Measurements from ENCODE around the gene TAS2R60. TPM values are rescaled to one million over a fixed set of nuclear protein-coding genes. Genes with fewer than 3 reads are reported as not detected.

Gene TAS2R60
- total RNA-seq, 1 experiment from 2014 or later, result not detected

DNA sequence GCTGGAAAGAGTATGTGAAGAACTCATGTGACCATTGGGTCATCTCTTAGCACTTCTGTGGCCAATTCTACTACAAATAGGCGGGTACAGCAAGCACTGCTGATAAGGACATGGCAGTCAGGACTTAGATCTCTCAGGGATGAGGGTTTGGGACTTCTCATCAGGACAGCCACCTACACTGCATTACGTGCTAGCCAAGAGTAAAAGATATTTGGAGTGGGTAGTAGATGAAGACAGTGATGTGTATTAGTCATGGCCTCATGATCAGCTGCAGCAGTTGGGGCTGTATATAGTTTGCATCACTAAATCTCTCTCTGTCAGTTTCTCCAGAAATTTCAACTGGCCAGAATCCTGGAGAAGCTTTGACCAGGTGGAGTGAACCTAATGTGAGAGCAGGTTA is 9.2 kb downstream of the TAS2R60 start:
- intact Hi-C loops (cut with micrococcal nuclease; ENCODE audit: unreplicated experiment), result no loop called here
- no TSS peak for BruUV-seq (replicated peaks)
- H3K4me3 ChIP-seq, result no peak overlapping the region
- no peak for DNase-seq
- H3K9me3 ChIP-seq (ENCODE audit: insufficient read depth, low read depth), result no peaks in the 10 kb centered on the region
- no peak overlapping the region for H2AFZ ChIP-seq
- H4K20me1 ChIP-seq (ENCODE audit: insufficient read depth), result no peaks in the 10 kb centered on the region
- H3K27me3 ChIP-seq (ENCODE audit: insufficient read depth, low read depth), result no peaks in the 10 kb centered on the region
- H3K27ac ChIP-seq, result no peak overlapping the region
- no peaks in the 10 kb centered on the region for H3K36me3 ChIP-seq (ENCODE audit: low read depth)
- 0 out of 2 replicates have a peak, but pooled peaks cover 3% of the 10 kb centered on the region for H3K9me2 ChIP-seq (ENCODE audit: insufficient read depth)
- ChIA-PET POLR2A (ENCODE audit: unreplicated experiment) (no interaction called here), CTCF (no interaction called here)
- no peaks in the 10 kb centered on the region for H3F3A ChIP-seq (ENCODE audit: insufficient read depth, low read depth)
- no peaks in the 10 kb centered on the region for H3K79me2 ChIP-seq (ENCODE audit: low read depth)
- peaks cover 12% of the 10 kb centered on the region for H3K4me1 ChIP-seq (replicated peaks; ENCODE audit: insufficient read depth)
- no peak overlapping the region for H3K4me2 ChIP-seq
- TF ChIP-seq EZH2 (IDR thresholded peaks at IDR 0.05; ENCODE audit: low read depth), result no peak
- TF ChIP-seq, protein P1, sequence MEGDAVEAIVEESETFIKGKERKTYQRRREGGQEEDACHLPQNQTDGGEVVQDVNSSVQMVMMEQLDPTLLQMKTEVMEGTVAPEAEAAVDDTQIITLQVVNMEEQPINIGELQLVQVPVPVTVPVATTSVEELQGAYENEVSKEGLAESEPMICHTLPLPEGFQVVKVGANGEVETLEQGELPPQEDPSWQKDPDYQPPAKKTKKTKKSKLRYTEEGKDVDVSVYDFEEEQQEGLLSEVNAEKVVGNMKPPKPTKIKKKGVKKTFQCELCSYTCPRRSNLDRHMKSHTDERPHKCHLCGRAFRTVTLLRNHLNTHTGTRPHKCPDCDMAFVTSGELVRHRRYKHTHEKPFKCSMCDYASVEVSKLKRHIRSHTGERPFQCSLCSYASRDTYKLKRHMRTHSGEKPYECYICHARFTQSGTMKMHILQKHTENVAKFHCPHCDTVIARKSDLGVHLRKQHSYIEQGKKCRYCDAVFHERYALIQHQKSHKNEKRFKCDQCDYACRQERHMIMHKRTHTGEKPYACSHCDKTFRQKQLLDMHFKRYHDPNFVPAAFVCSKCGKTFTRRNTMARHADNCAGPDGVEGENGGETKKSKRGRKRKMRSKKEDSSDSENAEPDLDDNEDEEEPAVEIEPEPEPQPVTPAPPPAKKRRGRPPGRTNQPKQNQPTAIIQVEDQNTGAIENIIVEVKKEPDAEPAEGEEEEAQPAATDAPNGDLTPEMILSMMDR (conservative IDR thresholded peaks at IDR 0.05), result no peak

DNA sequence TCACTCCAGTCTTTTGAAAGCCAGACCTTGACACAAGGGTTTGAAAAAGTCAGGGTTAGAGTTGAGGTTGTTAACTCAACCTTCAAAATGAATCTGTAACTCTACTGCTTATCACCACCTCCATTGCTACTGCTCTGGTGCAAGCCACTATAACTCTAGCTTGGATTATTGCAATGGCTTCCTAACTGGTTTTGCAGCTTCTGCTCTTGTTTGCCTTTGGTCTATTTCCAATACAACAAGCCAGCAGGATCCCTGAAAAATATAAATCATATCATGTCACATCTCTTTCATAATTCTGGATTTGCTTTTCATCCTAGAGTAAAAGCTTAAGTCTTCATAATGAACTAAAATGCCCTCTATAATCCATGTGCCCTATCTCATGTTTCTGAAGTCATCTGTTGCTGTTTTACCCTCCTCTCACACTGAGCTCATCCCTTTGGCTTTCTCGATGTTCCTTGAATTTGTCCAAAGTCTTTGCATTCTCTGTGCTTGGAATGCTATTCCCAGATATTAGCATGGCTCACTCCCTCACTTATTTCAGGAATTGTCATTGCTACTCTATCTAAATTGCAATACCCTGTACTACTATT is 10.9 kb downstream of the TAS2R60 start:
- Histone ChIP-seq H3K36me3 (ENCODE audit: low read depth) (no peaks in the 10 kb centered on the region), H4K20me1 (ENCODE audit: insufficient read depth) (no peaks in the 10 kb centered on the region), H3K79me2 (ENCODE audit: low read depth) (no peaks in the 10 kb centered on the region), H3K9me3 (ENCODE audit: insufficient read depth, low read depth) (no peaks in the 10 kb centered on the region), H3K4me3 (no peak overlapping the region), H3K27ac (no peak overlapping the region), H2AFZ (no peak overlapping the region), H3K4me2 (no peak overlapping the region), H3K9me2 (ENCODE audit: insufficient read depth) (0 out of 2 replicates have a peak, but pooled peaks cover 3% of the 10 kb centered on the region), H3K27me3 (ENCODE audit: insufficient read depth, low read depth) (no peaks in the 10 kb centered on the region), H3F3A (ENCODE audit: insufficient read depth, low read depth) (no peaks in the 10 kb centered on the region), H3K4me1 (replicated peaks; ENCODE audit: insufficient read depth) (peaks cover 12% of the 10 kb centered on the region)
- no peak for TF ChIP-seq EZH2 (IDR thresholded peaks at IDR 0.05; ENCODE audit: low read depth)
- TF ChIP-seq, protein P1 (conservative IDR thresholded peaks at IDR 0.05), result no peak
- POLR2A ChIA-PET (ENCODE audit: unreplicated experiment), result interaction anchor here (0.6 kb wide), 1 partner anchor 560 kb away, joined by 3 read pairs; no protein-coding TSS in a partner anchor
- no peak for DNase-seq
- intact Hi-C loops (cut with micrococcal nuclease; ENCODE audit: unreplicated experiment), result no loop called here
- CTCF ChIA-PET, result interaction anchor here (0.5 kb wide), 1 partner anchor 429 kb away, joined by 9 read pairs; no protein-coding TSS in a partner anchor
- no TSS peak for BruUV-seq (replicated peaks)

DNA sequence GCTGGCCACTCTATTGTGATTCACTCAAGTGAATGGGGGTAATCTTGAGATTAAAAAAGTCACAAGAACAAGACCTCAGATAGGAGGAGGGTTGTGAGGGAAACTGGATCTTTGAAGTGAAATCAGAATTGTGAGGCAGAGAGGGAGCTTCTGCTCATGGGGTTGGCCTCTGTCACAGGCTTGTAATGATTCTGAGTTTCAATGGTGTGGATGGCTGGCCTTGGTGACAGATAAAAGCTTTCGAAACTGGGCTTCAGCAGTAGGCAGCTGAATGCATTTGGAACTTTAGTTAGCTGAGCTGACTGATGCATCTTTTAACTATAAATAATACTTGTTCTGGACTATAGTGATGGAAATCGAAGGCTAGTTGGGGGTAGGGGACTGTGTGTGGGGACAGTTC is 12.2 kb downstream of the TAS2R60 start:
- BruUV-seq (replicated peaks), result no TSS peak
- Histone ChIP-seq H3K36me3 (ENCODE audit: low read depth) (no peaks in the 10 kb centered on the region), H3K9me2 (ENCODE audit: insufficient read depth) (0 out of 2 replicates have a peak, but pooled peaks cover 3% of the 10 kb centered on the region), H3K4me3 (no peak overlapping the region), H3F3A (ENCODE audit: insufficient read depth, low read depth) (no peaks in the 10 kb centered on the region), H3K79me2 (ENCODE audit: low read depth) (no peaks in the 10 kb centered on the region), H3K4me2 (no peak overlapping the region), H4K20me1 (ENCODE audit: insufficient read depth) (no peaks in the 10 kb centered on the region), H2AFZ (no peak overlapping the region), H3K4me1 (replicated peaks; ENCODE audit: insufficient read depth) (peaks cover 12% of the 10 kb centered on the region), H3K27me3 (ENCODE audit: insufficient read depth, low read depth) (no peaks in the 10 kb centered on the region), H3K27ac (no peak overlapping the region), H3K9me3 (ENCODE audit: insufficient read depth, low read depth) (no peaks in the 10 kb centered on the region)
- POLR2A ChIA-PET (ENCODE audit: unreplicated experiment), result no interaction called here
- intact Hi-C loops (cut with micrococcal nuclease; ENCODE audit: unreplicated experiment), result loop anchor here (5.0 kb wide), 1 partner anchor 38 kb away; no protein-coding TSS in a partner anchor
- no peak for DNase-seq
- no peak for TF ChIP-seq EZH2 (IDR thresholded peaks at IDR 0.05; ENCODE audit: low read depth)
- TF ChIP-seq, protein P1 (conservative IDR thresholded peaks at IDR 0.05), result no peak
- CTCF ChIA-PET, result no interaction called here

Measured in PC-9 (cell line).